ENCODE measurements around the gene ASAH2.
"Not testable (repeated sequence)": the region's sequence is repeated elsewhere in the genome, so short reads cannot be mapped to it uniquely, and the experiment has no call there.

The ASAH2 gene

DNA sequence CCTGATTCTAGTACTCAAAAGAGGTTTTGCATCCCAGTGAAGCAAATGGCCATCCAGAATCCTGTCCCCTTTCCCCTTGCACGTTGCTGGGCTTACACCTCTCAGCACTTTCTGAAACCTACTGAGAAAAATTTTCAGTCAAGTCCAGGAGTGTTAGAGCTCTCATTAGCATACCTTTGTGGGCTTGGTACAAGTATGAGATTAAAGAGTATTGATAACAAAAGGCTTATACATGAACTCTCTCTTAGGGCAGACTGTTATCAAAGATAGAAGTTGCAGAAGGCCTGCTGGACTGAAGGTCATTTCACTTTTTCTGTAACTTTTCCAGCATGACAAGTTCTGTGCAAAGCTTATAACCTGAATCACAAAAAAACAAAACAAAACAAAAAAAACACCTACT lies at the start of gene ASAH2:
Gene ASAH2 (minus strand): TSS at position 123 of the 400 bp plus-strand sequence. CDS start 2,906 bp downstream, outside the sequence.
- no peak for DNase-seq

DNA sequence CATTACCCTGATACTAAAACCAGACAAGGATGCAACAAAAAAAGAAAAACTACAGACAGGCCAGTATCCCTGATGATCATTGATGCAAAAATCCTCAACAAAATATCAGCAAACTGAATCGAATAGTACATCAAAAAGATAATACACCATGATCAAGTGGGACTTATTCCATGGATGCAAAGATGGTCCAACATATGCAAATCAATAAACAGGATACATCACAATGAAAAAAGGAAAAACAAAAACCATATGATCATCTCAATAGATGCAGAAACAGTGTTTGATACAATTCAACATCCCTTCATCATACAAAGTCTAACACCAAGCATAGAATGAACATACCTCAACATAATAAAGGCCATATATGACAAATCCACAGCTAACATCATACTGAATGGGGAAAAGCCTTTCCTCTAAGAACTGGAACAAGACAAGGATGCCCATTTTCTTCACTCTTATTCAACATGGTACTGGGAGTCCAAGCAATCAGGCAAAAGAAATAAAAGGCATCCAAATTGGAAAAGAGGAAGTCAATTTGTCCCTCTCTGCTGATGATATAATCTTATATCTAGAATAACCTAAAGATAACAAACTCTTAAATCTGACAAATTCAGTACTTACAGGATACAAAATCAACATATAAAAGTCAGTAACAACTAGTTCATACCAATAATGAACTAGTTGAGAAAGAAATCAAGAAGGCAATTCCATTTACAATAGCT lies 48.8 kb upstream of the ASAH2 start:
- no peak for DNase-seq

DNA sequence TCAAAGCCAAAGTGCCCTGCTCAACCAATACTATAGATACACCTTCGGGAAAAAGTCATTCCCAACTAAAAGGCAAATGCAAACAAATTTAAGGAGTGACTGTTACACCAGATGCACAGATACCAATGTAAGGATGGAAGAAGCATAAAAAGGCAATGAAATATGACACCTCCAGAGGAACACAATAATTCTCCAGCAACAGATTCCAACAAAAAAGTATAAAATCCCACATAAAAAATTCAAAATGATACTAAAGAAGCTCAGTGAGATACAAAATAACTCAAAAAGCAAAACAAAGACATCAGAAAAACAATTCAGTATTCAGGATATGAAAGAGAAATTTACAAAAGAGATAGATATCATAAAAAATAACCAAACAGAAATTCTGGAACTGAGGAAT lies 44.1 kb upstream of the ASAH2 start:
- DNase-seq: no peak

DNA sequence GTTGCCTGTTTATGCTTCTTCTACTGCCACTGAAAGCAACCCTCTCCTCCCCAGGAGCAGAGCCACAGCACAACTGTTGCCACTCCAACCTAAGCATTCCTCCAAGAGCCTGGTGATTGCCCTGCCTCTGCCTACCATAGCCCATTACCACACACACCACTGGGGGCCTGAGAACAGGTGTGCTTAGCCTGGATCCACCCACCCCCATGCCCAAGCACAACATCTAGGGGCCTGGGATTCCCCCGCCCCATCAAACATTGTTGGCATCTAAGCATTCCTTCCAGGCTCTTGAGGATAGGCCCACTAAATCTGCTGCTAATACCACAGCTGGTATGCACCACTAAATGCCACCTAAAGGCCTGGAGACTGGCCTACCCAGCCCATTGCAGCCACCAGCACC lies 43.3 kb upstream of the ASAH2 start:
- DNase-seq: no peak

DNA sequence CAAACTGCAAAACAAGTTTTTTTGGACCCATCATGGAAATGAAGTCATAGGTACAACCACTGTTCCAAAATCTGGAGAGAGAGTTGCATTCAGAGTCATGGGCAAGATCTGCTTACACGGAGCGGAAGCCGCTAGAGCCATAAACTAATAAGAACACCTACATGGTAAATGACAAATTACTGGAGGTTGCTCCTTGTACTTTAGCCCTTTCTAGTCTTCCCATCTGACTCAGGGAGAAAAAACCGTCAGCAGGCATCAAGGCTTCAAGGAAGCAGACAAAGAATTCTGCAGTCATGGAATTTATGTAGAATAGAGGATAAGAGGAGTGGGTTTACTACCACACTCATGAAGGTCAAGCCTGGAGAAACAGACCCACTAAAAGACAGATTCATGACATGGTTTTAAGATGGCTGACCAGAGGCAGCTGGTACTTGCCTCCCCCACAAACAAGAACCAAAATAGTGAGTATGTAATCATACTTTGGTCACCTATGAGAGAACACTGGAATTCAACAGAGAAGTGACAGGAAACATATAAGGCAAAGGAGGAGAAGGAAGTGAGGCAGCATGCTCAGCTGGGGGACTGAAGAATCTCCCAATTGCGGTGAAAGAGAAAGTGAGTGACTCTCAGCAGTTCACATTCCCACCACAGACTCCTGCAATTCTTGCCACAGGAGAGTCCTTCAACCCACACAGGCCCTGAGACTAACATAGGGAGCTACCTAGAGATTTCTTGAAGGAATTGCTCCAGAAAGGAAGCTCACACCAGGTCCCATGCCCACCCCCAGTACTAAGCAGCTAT lies 42.4 kb upstream of the ASAH2 start:
- no peak for DNase-seq

DNA sequence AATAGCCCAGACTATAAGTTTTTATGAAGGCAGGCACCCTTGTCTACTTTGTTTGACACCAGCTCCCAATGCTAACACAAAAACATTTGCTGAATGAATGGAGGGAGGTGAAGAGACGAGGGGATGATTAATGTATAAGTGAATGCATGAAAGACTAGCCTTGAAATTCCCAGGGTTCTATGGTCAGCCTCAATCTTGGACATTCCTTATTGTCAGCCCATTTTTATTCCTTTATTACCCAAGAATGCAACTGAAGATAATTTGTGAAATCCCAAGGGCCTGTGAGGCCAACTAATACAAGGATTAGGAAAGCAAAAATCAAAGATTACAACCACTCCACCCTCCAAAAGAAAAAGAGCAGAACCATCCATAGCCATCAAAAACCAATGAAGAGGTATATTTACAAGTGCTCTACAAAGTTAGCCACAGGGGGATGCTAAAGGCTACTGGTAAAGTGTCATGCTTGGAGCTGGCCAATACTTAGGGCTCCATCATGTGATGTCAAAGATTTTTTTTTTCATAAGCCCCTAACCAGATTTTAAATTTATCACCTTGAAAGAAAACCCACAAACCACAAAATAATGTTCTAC lies 40.0 kb upstream of the ASAH2 start:
- DNase-seq: no peak

DNA sequence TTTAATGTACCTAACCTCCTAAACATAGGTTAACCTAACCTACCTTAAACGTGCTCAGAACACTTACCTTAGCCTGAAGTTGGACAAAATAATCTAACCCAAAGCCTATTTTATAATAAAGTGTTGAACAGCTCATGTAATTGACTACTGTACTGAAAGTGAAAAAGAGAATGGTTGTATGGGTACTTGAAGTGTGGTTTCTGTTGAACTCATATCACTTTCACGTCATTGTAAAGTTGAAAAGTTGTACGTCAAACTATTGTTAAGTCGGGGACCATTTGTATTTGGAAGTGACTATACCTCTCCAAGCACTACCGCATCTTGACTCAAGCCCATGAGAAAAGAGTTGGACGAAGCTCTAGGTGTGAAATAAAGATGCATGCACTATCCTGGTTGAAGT lies 37.9 kb upstream of the ASAH2 start:
- no peak for DNase-seq

DNA sequence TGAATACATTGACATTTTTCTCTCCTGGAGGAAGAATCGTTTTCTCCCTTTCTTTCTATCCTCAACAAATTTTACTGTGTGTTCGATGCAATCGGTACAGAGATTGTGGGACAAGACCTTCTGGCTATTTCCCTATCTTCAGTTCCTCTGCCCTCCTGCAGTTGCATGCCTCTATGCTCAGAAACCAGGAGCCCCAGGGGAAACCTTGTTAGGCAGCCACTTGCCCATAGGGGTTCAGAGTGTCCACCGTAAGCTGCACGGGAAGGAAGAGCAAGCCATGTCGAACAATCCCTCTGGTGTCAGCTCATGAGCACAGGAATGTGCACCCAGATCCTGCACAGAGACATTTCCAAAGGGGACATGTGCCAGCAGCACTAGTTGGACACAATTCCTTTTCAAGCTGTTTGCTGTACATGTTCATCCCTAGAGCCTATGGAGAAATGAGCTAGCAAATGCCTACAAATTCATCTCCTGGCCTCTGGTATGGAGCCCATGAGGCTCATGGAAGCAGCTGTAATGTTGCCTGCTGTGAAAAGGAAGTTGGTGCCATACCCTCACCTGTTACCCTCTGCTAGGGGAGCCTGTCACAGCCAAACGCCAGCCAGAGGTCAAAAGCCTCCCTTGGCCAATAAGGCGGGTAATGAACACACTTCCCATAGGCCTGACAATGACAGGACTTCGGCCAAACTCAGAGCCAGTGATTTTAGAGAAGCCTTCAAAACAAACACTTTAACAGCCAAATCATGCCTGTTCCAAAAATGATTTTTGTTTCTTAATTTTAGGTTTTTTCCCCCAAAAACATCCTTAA lies 35.9 kb upstream of the ASAH2 start:
- DNase-seq: no peak

DNA sequence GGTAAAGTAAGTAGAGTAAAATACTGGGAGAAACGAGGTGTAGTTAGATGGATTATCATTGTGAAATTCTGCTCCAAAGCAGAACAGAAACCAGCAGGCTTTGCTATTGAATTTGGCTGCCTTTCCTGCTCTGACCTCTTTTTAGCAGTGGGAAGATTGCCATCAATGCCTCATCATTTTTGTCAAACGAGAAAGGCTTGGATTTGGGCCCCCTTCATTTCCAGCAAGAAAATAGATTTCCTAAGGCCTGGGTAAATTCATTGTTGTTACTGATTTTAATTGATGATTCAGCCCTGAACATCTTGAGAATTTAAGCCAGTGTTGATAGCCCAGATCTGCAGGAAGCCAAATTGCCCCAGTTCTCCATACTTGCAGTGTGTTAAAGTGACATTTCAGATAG lies 35.2 kb upstream of the ASAH2 start:
- DNase-seq: no peak

DNA sequence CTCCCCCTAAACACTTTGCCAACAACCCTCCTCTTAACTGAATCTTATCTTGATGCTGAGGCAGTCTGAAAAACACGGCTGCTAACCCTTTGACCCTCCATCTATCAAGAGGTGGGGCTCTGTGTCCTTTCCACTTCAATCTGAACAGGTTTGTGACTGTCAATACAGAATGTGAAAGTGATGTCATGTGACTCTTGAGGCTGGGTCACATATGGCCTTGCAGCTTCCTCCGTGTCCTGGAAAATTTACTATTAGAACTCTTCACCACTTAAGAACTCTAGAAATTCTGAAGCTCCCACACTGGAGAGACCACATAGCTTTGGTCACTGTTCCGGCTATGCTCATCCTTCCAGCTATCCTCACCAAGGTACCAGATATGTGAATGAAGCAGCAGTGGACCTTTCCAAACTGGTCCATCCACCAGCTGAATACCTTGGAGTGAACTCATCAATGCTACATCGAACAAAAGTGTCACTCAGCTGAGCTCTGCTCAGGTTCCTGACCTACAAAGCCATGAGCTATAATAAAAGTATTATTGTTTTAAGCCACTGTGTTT lies 30.7 kb upstream of the ASAH2 start:
- no peak for DNase-seq

DNA sequence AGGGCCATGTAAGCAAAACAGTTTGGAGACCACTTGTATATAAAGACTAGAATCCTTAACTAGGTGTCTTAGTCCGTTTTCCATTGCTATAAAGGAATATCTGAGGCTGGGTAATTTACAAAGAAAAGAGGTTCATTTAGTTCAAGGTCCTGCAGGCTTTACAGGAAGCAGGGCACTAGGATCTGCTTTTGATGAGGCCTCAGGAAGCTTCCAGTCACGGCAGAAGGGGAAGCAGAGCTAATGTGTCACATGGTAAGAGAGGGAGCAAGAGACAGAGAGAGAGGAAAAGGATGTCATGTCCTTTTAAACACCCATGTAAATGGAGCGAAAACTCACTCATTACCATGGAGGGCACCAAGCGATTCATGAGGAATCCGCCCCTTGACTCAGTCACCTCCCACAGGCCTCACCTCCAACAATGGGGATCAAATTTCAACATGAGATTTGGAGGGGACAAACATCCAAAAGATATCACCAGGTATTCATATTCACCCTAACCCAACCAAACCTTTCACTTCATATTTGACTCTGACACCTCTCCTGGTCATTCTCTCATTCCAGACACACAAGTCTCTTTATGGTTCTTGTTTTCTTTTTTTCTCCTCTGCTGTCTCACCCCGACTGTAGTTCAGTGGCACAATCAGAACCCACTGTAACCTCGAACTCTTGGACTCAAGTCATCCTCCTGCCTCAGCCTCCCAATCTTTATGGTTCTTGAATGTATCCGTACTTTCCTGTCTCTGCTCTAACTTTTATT lies 30.1 kb upstream of the ASAH2 start:
- DNase-seq: no peak

DNA sequence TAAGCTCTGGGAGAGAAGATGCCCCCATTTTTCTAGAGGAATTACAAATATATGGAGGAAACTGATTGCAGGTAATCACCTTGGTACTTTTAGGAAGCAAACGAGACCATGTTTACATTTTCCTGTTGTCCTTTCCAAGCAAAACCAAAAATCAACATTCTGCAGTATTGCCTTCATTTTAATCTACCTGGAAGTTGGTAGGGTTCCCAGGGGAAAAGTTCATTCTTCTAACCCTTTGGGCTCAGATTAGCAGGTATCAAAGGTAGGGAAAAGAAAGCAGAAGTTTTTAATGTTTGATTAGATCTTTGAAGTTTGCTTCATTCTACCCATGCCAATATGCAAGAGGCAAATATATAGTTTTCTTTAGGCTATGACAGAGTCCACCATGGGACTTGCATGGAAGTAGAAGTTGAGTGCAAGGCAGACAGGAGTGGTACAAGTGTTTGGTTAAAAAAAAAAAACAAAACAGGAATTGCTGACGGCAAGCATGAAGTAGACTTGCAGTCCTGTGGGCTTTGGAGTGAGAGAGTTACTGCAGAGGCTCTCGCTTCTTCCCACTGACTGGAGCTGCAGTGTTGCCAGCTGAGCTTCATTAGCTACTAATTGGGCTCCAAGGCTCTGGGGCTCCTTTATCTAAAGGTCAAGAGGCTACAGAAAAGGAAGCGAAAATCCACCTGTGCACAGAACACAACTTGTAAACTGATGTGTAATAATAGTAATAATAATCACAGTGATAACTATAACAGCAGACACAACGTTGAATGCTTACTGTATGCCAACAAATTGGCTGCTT lies 28.9 kb upstream of the ASAH2 start:
- no peak for DNase-seq

DNA sequence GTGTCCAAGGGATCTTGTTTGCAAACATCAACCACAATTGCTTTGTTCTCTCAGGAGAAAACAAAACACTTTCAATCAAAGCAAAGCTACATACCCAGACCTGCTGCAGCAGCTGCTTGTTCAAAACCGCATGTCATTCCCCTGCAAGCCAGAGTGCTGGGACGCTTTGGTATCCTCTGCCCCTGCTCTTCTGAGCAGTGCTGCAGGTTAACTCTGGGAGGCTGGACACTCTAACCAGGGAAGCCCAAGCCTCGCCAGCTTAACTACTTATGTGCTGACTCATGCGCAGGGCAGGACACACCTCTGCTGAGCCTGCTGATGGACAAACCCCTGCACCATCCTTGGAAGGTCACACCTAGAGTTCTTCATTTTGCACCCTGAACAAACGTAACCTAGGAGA lies 28.2 kb upstream of the ASAH2 start:
- DNase-seq: no peak

DNA sequence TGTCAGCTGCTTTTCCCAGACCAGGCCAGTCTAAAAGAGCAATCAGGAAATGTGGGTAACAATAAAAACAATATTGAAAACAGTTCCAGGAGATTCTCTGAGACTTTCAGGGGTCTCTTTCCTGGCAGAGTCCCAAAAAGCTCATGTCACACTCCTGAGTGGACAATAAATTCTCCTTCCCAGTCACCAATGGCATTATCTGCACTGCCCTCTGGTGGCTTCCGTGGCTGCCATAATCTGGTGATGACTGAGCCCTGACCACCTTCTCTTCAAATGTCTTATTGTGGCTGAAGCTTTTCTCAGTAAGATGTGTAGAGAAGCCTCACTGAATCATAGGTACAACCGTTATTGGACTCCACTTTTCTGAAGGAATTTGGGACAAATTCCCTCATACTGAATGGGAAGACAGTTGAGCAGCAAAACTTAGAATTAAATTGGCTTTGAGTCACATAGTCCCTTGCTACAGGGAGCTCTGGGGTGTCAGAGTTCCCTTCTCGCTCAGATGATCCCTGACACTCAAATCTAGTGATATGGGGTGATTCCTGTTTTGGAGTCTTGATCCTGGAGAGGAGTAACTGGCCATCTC lies 24.4 kb upstream of the ASAH2 start:
- peak in 1 of 2 donors; percentile 3 for DNase-seq

DNA sequence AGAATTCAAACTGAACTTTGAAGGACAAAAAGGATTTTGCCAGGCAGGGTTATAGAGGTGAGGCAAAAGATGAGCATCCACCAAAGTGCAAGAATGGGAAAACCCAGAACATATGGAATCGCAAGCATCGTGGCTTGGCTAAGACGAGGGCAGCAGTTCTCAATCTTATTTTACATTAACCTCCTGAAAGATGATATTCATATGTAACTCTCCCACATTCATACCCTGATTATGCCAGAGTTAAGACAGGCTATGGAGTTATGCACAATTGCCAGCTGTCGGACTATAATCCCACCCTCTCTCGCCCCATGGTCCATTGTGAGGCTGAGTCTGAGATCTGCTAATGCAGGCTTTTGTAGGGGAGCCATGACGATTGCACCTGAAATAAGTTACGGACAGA lies 21.2 kb upstream of the ASAH2 start:
- DNase-seq: no peak

DNA sequence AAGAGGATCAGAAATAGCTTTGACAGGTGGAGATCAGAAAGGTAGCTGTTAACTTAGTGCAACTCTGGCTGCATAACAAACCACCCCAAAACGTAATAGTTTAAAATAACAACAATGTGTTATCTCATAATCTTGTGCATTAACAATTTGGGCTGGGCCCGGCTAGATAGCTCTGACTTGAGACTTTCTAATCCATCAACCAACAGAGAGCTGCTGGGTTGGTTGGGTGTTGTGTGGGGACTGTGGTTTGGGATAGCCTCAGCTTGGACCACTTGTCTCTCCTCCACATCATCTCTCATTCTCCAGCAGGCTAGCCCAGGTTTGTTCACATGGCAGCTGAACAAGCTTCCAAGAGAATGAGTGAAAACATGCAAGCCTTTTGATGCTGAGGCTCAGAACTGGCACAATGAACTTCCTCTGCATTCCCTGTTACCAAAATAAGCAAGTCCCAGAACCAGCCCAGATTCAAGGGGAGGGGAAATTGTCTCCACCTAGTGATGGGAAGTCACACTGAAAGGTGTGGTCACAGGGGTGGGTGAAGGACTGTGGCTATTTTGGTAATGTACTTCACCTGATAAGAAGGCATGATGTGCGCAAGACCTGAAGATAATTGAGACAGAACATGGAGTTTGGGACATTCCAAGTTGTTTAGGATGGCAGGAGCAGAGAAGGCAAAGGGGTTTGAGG lies 20.4 kb upstream of the ASAH2 start:
- no peak for DNase-seq

DNA sequence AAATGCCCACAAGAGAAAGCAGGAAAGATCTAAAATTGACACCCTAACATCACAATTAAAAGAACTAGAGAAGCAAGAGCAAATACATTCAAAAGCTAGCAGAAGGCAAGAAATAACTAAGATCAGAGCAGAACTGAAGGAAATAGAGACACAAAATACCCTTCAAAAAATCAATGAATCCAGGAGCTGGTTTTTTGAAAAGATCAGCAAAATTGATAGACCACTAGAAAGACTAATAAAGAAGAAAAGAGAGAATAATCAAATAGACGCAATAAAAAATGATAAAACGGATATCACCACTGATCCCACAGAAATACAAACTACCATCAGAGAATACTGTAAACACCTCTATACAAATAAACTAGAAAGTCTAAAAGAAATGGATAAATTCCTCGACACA lies 16.6 kb upstream of the ASAH2 start:
- not testable (repeated sequence) for DNase-seq

DNA sequence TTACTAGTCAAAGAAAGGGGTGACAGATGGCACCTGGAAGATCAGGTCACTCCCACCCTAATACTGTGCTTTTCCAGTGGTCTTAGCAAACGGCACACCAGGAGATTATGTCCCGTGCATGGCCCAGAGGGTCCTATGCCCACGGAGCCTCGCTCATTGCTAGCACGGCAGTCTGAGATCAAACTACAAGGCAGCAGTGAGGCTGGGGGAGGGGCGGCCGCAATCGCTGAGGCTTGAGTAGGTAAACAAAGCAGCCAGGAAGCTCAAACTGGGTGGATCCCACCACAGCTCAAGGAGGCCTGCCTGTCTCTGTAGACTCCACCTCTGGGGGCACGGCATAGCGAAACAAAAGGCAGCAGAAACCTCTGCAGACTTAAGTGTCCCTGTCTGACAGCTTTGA lies 11.3 kb upstream of the ASAH2 start:
- not testable (repeated sequence) for DNase-seq

DNA sequence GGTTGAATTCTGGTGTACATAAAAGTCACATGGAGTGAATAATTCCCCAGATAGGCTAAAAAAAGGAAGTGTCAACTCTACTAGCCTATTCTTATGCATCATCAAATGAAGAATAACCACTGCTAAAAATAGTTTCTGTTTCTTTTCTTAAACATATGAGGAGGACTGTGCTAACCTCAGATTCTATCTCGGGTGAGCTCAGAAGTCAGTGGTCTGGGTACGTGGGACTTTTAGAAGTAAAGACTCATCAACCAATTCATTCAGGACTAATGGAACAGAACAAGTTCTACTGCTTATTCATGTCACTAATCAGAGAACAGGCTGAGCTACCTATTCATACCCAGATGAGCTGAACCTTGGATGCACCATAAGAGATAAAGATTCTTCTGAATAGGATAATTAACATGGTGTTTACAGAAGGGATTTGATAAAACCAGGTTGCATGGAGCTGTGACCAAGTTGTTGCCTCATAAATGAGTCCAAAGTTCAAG lies 9.5 kb upstream of the ASAH2 start:
- DNase-seq: no peak

DNA sequence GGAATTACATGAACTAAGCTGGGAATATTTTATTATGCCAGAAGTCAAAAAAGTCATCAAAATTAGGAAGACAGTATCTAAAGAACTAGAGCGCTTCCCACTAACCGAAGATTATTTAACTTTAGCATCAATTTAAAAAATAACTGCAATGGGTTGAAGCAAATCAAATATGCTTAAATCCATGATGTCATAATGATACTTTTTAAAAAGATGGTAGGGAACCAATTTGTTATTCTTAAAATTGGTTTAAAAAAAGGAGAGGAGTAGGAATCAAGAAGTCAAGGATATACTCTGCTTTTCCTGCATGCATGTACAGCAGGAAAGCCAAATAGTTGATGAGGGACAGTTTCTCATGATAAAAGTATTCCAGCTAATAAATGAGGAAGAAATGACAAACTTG lies 3.2 kb upstream of the ASAH2 start:
- no peak for DNase-seq
